GM18868 (cell line): ENCODE results near the gene FSTL4.

ENCODE experiments used
- ATAC-seq: cut with Tn5 transposase; IDR thresholded peaks from one replicate; pipeline ENCODE4 v1.9.1; 2021; ENCODE audit warnings: mild to moderate bottlenecking, moderate library complexity; ENCODE audit not compliant: unreplicated experiment

FSTL4 gene

DNA sequence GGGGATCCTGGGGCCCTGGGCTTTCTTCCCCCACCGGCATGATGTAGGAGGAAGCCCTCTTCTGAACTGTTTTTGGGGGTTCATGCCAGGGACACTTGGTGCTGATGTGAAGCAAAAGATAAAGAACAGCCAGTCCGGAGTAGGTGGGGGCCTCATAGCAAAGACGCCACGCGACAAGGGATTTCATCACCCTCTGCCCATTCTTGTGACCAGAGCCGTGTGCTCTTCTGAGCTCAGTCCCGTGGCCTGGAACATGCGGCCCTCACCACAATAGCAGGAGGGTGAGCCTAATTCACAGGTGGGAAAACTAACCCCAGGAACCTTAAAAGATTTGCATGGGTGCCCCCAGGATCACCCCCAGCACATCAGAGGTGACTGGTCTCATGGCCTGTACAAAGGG is 334.6 kb downstream of the FSTL4 start:
- ATAC-seq, result no peak

DNA sequence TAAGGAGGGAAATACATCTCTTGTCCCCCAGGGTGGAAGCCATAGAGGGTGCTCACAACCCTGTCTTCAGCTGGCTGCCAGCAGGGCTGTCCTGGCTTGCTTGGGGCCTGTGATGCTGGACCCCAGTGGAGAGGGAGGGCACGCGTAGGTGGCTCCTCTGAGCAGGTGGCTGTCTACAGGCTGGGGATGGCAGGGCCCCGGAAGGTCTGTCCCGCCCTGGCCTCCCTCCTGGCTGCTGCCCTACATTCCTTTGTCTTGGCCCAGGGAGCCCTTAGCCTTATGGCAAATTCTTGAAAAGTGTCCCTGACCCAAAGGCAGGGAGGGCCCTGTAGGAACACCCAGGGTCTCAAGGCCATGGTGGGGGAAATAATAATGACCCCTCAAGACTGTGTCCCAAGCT is 336.2 kb downstream of the FSTL4 start:
- no peak for ATAC-seq

DNA sequence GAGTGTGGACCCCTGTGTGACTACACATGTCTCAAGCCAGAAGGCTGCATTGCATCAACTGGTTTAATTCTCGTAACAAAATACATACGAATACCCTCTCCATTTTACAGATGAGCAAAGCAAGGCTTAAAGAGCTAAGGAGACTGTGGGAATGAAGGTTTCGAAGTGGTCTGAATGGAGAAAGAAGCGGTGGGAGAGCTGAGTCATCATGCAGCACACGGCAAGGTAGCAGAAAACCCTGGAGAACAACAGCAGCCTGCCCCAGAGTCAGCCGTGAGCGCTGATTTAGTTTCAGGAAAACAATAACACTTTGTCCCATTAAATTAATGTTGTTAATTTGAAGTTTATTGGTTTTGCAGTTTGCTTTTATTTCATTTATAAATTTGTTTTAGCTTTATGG is 336.7 kb downstream of the FSTL4 start:
- ATAC-seq, result no peak

DNA sequence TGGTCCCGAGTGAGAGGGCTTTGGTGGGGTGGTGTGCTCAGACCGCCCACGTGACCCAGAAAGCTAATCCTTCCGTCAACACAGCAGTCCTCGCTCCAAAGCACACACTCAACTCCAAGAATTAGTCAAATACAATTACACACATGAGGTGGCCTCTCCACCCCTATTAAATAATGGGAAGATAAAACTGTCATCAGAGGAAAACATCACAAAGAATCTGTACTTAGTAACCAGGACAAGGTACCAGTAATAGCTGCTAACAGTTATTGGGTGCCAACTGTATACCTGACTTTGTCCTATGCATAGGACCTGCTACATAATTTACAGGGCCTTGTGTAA is 337.8 kb downstream of the FSTL4 start:
- no peak for ATAC-seq

GRCh38 chr5:133273661-133274596 is 338.4 kb downstream of the FSTL4 start:
- no peak for ATAC-seq

DNA sequence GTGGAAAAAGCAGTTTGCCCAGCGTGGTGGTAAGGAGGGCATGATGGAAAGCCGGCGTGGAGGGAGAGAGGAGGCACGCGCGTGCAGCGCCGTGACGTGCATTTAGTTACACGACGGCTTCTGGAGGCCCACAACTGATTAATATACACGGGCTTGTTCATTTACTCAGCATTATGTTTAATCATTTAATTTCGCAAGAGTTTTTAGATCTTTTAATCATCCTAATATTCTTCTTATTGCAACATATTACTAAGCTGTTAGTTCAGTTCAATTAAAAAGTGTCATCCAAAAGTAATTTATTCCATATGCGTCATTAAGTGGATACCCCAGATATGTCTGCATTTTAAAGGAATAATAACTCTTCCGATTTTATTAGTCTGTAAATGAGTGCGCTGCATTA is 340.0 kb downstream of the FSTL4 start:
- no peak for ATAC-seq

DNA sequence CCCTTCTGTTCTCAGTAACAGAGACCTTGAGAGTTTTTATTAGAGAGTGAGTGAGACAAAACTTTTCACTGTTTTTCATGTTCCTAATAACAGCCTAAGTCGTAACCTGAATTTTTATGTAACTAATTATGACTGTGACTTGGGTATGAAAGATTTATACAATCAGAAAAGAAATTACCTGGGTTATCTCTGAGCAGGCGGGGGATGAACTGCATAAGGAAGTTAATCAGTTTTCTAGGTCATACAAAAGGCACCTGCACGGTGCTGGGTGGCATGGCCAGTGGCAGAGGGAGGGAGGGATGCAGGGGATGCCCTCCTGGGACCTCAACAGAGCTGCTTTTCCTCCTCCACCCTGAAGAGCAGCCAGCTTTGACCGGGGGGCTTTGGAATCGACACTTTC is 340.7 kb downstream of the FSTL4 start:
- ATAC-seq, result no peak

GRCh38 chr5:133269691-133270090 is 342.6 kb downstream of the FSTL4 start:
- ATAC-seq, result no peak

DNA sequence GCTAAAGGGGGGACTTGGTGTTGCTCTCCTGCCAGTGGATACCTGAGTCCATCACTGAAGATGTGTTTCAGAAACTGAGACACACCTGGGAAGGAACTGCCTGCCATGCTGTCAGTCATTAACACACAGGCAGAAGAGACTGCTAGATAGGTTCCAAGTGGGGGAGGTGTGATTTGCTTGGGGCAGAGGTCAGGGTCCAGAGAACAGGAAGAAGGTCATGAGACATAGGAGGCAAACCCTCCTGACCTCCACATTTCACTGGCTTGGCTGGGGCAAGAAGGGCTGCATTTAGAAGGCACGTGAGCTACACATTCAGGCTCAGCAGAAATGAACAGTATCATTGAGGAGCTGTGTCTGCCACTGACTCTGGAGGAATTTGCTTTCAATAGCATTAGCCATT is 344.7 kb downstream of the FSTL4 start:
- no peak for ATAC-seq

- ATAC-seq, result no peak
Measured at GRCh38 chr5:133266966-133267365, 345.4 kb downstream of the FSTL4 start.

DNA sequence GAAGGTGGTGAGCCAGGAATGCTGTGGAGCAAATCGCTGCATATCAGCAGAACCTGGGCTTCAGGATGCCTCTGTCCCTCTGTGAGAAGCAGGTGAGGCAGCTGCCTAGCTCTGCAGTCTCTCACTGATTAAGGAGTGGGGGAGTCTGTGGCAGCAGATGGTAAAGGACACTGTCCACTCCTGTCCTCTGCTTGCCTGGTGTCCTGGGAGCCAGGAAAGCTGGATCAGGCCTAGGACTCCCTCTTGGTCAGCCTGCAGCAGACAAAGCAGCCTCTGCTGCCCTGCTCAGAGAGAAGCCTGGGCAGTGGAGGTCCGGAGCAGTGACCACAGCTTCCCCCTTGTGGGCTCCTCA is 345.8 kb downstream of the FSTL4 start:
- no peak for ATAC-seq

DNA sequence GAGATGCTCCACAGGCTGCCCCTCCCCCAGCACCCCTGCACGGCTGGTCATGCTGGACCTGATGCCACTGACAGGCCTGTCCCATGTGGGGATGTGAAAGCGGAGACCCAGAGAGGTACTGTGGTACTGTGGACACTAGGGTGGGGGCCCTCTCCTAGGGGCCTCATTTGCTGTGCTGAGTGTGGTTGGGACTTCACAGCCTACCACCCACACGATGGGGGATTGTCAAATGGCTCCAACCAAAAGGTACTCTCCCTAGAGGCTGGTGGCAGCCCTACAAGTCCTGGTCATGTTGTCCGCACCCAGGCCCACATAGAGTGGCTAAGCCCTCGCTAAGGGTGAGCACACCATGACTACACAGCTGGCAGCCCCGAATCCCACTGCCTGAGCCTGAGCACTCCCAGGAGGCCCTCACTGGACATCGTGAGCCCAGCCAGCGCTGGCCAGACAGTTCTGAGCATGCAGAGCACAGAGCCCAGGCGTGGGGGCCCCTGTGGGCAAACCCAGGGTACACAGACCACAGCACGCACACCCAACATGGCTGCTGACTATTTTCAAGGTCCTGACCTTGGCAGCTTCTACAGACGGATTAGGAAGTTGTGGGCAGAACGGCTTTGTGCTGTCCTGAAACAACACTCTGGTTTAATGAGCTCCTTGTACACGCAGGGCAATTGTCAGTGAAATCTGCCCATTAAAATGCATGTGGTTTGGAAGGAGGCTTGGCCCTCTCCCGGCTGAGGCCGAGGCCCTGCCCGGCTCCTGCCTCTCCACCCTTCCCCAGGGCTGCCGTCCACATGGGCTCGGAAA is 346.4 kb downstream of the FSTL4 start:
- ATAC-seq, result peak; percentile 60

- ATAC-seq, result no peak
Measured at GRCh38 chr5:133265257-133265656, 347.1 kb downstream of the FSTL4 start.

DNA sequence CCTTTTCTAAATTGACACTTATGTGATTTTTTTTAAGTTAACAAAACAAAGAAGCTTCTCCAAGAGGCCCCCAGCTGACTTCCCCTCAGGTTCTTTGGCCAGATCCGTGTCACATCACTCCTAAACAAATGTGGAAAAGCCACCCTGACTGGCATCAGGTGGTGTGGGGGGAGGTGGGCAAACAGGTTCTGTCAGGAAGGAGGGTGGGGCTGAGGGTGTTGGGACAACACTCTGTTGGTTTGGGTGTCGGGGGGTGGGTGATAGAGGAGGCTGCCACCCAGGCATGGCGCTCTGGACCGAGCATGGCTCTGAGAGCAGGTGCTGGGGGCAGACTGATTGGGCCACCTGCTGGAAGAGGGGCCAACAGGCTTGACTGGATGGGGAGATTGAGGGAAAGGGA is 349.7 kb downstream of the FSTL4 start:
- ATAC-seq, result no peak

GRCh38 chr5:133261993-133262392 is 350.3 kb downstream of the FSTL4 start:
- no peak for ATAC-seq

GRCh38 chr5:133260715-133261114 is 351.6 kb downstream of the FSTL4 start:
- no peak for ATAC-seq

GRCh38 chr5:133259199-133259997 is 352.9 kb downstream of the FSTL4 start:
- ATAC-seq, result no peak

DNA sequence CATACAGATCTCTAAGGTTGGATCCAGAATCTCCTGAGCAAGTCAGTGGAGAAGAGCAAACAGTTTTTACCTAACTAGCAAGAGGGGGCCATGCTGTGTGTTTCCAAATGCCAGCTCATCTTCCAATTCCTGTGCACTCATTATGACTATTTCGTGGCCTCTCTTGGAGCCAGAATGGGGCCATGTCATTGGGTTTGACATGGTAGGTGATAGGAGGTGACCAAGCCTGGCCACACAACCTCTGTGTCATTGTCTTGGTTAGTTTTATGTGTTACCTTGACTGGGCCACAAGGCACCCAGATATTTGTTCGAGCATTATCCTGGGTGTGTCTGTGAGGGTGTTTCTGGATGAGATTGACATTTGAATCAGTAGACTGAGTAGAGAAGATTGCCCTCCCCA is 354.4 kb downstream of the FSTL4 start:
- no peak for ATAC-seq

GRCh38 chr5:133256276-133256675 is 356.1 kb downstream of the FSTL4 start:
- ATAC-seq, result no peak

DNA sequence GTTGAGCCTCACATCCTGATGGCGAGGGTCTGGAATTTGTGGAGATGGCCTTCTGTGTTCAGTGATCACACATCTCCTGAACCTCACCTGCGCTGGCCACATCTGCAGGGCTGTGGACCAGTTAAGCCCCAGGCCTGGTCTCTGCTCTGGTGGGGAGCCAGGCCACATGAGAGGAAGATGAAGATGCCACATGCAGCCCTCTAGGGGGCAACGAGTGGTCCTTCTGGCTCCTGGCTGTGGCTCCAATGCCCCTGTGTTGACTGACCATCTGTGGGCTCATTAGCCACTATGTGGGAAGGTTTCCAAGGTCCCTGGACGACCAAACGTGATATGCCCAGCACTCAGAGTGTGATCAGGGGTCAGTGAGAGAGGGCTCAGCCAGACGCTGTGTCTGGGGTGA is 357.5 kb downstream of the FSTL4 start:
- no peak for ATAC-seq

DNA sequence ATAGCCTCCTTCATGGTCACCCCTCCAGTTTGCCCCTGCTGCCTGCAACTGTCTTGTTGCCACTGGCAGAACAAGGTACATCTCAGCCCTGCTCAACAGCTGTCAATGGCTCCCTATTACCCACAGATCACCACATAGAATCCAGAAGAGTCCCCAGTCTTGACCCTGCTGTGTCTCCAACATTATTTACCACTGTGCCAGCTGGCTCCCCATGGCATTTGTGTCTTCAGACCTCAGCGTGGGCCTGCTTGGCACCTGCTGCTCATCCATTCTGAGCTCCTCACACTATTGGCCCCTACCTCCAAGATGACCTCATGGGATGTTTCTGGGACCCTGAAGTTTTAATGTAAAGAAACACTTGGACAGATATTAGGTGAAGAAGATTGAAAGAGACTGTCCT is 358.7 kb downstream of the FSTL4 start:
- ATAC-seq, result no peak
